Measurements from ENCODE around the gene ARIH1. TPM values are rescaled to one million over a fixed set of nuclear protein-coding genes. Genes with fewer than 3 reads are reported as not detected.

The ARIH1 gene
- total and polyA plus RNA-seq, 8 donors: 16.1 to 380 (median 29.5) TPM

DNA sequence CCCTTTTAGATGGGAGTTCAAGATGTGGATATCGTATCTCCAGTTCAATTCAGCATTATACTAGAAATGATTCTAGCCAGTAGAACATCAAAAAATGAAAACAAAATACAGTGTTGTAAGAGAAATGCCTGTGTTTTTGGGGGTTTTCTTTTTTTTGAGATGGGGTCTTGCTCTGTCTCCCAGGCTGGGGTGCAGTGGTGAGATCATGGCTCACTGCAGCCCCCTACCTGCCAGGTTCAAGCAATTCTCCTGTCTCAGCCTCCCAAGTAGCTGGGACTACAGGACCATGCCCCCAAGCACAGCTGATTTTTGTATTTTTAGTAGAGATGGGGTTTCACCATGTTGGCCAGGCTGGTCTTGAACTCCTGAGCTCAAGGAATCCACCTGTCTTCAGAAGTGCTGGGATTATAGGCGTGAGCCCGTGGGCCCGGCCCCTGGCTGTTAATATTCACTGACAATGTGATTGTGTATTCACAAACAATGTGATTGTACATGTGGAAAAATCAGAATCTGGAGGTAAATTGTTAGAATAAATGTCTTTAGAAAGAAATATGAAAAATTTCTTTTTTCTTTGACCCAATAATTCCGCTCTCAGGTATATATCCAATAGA lies 59.0 kb downstream of the ARIH1 start:
- Histone ChIP-seq H3K4me1 (peaks cover 0 to 23% (median 12%) of the 10 kb centered on the region in 4 donors), H3K36me3 (no peaks in the 10 kb centered on the region), H3K4me3 (no peak overlapping the region), H3K27ac (no peak overlapping the region), H3K9me3 (no peaks in the 10 kb centered on the region), H3K27me3 (no peaks in the 10 kb centered on the region)
- TF ChIP-seq, protein P1, sequence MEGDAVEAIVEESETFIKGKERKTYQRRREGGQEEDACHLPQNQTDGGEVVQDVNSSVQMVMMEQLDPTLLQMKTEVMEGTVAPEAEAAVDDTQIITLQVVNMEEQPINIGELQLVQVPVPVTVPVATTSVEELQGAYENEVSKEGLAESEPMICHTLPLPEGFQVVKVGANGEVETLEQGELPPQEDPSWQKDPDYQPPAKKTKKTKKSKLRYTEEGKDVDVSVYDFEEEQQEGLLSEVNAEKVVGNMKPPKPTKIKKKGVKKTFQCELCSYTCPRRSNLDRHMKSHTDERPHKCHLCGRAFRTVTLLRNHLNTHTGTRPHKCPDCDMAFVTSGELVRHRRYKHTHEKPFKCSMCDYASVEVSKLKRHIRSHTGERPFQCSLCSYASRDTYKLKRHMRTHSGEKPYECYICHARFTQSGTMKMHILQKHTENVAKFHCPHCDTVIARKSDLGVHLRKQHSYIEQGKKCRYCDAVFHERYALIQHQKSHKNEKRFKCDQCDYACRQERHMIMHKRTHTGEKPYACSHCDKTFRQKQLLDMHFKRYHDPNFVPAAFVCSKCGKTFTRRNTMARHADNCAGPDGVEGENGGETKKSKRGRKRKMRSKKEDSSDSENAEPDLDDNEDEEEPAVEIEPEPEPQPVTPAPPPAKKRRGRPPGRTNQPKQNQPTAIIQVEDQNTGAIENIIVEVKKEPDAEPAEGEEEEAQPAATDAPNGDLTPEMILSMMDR (IDR thresholded peaks at IDR 0.05): peak in 3 of 7 experiments; percentile 14 to 34 (median 23)
- no peak for TF ChIP-seq POLR2AphosphoS5 (IDR thresholded peaks at IDR 0.05)
- no peak for DNase-seq
- intact Hi-C loops (cut with DNase I; ENCODE audit: low total_unique reads): no loop called here
- 90 to 99% (median 97%) methylated on average over 5 of the region's 5 CpGs for WGBS, 5 donors

DNA sequence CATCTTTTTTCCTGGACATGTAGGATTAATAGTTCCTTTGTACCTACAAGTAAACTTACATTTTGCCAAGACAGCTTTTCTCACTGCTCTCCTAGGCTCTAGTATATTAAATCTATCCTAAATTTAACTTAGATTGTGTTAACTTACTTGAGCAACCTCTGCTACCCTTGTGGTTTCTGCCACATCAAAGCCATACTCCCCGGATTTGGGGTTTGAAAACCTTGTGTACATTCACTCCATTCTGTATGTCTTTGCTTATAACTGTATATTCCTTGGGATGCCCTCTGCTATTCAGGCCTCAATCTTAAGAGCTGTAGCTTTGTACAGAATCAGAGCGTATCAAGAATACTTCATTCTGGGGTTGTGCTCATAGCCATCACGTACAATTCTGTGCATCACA lies 60.4 kb downstream of the ARIH1 start:
- H3K27me3 ChIP-seq: no peaks in the 10 kb centered on the region
- 84 to 94% (median 88%) methylated on average over 3 of the region's 3 CpGs for whole genome bisulfite sequencing, 5 donors
- no peak overlapping the region for H3K27ac ChIP-seq

DNA sequence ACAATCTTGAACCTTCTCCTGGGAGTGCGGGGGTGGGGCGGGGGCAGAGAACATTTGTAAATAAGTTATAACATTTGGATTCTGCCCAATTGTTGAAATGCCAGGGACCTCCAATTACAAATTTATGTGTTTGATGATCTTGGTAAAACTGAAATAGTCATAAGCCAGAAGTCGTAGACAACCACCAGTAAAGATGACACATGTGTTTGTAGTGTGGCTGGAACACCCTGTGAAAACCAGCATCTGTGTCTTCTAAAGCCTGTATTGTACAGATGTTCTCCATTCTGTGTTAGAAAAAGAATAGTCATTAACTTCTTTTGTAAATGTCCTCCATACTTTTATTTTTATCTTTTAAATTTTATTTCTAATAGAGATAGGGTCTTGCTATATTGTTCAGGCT lies 61.8 kb downstream of the ARIH1 start:
- Histone ChIP-seq H3K4me1 (peaks cover 0 to 36% (median 12%) of the 10 kb centered on the region in 4 donors), H3K36me3 (peaks cover 0 to 4% (median 2%) of the 10 kb centered on the region in 4 donors), H3K4me3 (no peak overlapping the region), H3K9me3 (peaks cover 0 to 8% (median 5%) of the 10 kb centered on the region in 4 donors), H3K27me3 (no peaks in the 10 kb centered on the region), H3K27ac (no peak overlapping the region)
- intact Hi-C loops (cut with DNase I; ENCODE audit: low total_unique reads): no loop called here
- 83 to 96% (median 93%) methylated on average over 3 of the region's 3 CpGs for WGBS, 5 donors
- TF ChIP-seq POLR2AphosphoS5 (IDR thresholded peaks at IDR 0.05) (no peak), EP300 (IDR thresholded peaks at IDR 0.05) (no peak), POLR2A (IDR thresholded peaks at IDR 0.05) (no peak)
- TF ChIP-seq, protein P1 (IDR thresholded peaks at IDR 0.05): no peak
- DNase-seq: no peak

More for the DNA sequence above, 60.4 kb downstream of the ARIH1 start:
- peak in 1 of 2 donors; percentile 22 for DNase-seq
- H3K4me1 ChIP-seq: peaks cover 0 to 35% (median 12%) of the 10 kb centered on the region in 4 donors
- TF ChIP-seq POLR2AphosphoS5 (IDR thresholded peaks at IDR 0.05): no peak
- TF ChIP-seq, protein P1 (IDR thresholded peaks at IDR 0.05): no peak
- no peak for TF ChIP-seq EP300 (IDR thresholded peaks at IDR 0.05)
- no peak for TF ChIP-seq POLR2A (IDR thresholded peaks at IDR 0.05)
- H3K36me3 ChIP-seq: no peaks in the 10 kb centered on the region
- no peaks in the 10 kb centered on the region for H3K9me3 ChIP-seq
- intact Hi-C loops (cut with DNase I; ENCODE audit: low total_unique reads): no loop called here
- H3K4me3 ChIP-seq: no peak overlapping the region

DNA sequence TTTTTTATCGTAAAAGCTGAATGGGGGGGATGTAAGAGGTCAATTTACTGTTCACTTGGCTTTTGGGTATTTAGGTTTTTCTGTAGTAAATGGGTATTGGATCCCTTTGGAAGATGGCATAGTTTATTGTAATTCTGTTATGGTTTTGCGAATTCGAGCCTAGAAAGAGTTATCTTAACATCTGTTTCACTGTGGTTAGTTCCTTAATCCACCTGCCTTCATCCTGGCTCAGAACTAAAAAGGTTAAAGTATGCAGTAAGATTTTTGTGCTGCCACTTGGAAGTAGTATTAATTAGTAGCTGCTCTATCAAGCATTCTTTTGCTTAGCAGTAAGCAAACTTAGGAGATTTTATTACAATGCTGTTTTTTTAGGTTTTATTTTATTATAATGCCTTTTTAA lies 62.4 kb downstream of the ARIH1 start:
- no peak overlapping the region for H3K27ac ChIP-seq
- no peak overlapping the region for H3K4me3 ChIP-seq
- H3K4me1 ChIP-seq: peaks cover 0 to 36% (median 12%) of the 10 kb centered on the region in 4 donors
- DNase-seq: no peak
- TF ChIP-seq POLR2AphosphoS5 (IDR thresholded peaks at IDR 0.05) (no peak), POLR2A (IDR thresholded peaks at IDR 0.05) (no peak), EP300 (IDR thresholded peaks at IDR 0.05) (no peak)
- TF ChIP-seq, protein P1 (IDR thresholded peaks at IDR 0.05): no peak
- 80 to 90% (median 83%) methylated on average over 3 of the region's 3 CpGs for WGBS, 5 donors
- no peaks in the 10 kb centered on the region for H3K27me3 ChIP-seq
- intact Hi-C loops (cut with DNase I; ENCODE audit: low total_unique reads): no loop called here
- peaks cover 0 to 4% (median 2%) of the 10 kb centered on the region in 4 donors for H3K36me3 ChIP-seq
- peaks cover 0 to 11% (median 8%) of the 10 kb centered on the region in 4 donors for H3K9me3 ChIP-seq
